Stomach smooth muscle (tissue), 2 donors: Measurements from ENCODE around the gene BPIFA2.
"Not testable (repeated sequence)": the region's sequence is repeated elsewhere in the genome, so short reads cannot be mapped to it uniquely, and the experiment has no call there.

Source experiments
- H3K27ac ChIP-seq: one replicate; pipeline ENCODE4 v1.7.0; 2013; ENCODE audit warnings: mild to moderate bottlenecking, low read length, inconsistent platforms
- H3K27me3 ChIP-seq, 2 donors: one replicate each; pipeline ENCODE4 v1.7.0; 2013; ENCODE audit warnings: low read length in 2 of 2; ENCODE audit not compliant: insufficient read depth in 2 of 2, control insufficient read depth in 1 of 2
- H3K36me3 ChIP-seq, 2 donors: one replicate each; pipeline ENCODE4 v1.7.0; 2013; ENCODE audit warnings: low read length in 2 of 2; ENCODE audit not compliant: control insufficient read depth in 2 of 2, insufficient read depth in 2 of 2
- H3K4me1 ChIP-seq: one replicate; pipeline ENCODE4 v1.7.0; 2013; ENCODE audit warnings: low read length; ENCODE audit not compliant: control insufficient read depth, insufficient read depth
- H3K4me3 ChIP-seq, 2 donors: one replicate each; pipeline ENCODE4 v1.7.0; 2013; ENCODE audit warnings: low read length in 2 of 2
- H3K9ac ChIP-seq, 2 donors: one replicate each; pipeline ENCODE4 v1.7.0; 2013; ENCODE audit warnings: low read length in 2 of 2, mild to moderate bottlenecking in 1 of 2
- H3K9me3 ChIP-seq, 2 donors: one replicate each; pipeline ENCODE4 v1.7.0; 2013; ENCODE audit warnings: low read length in 2 of 2; ENCODE audit not compliant: control insufficient read depth in 2 of 2
- donor health status: healthy.
- donor health status: Pancreatic carcinoma.

Gene BPIFA2, protein sequence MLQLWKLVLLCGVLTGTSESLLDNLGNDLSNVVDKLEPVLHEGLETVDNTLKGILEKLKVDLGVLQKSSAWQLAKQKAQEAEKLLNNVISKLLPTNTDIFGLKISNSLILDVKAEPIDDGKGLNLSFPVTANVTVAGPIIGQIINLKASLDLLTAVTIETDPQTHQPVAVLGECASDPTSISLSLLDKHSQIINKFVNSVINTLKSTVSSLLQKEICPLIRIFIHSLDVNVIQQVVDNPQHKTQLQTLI

DNA sequence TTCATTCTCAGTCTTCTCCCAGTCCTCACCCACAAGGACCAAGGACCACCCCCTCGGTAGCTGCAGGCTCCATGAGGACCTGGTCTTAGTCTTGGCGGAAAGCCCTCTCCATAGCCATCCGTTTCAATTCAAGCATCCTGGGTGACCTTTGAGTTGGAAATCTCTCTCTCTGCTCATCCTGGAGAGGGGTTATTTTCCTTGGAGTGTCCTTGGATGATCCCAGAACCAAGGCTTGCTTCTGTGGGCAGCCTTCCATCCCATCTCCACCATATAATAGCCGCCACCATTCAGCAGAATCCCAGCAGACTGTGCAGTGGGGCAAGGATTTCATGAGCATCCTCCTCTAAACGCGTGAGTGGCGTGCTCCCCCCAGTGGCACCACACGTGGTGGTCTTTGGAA lies at the start of gene BPIFA2:
Gene BPIFA2 (plus strand): TSS at position 301 of the 400 bp plus-strand sequence. CDS start 987 bp downstream, outside the sequence.
- peaks cover 0 to 4% of the 10 kb centered on the region in 2 donors for H3K27me3 ChIP-seq
- no peak within 1 kb of the TSS for H3K9ac ChIP-seq
- H3K9me3 ChIP-seq, result peaks cover 3 to 6% of the 10 kb centered on the region in 2 donors
- H3K4me3 ChIP-seq, result no peak within 1 kb of the TSS
- H3K27ac ChIP-seq, result no peak within 1 kb of the TSS
- no peaks in the 10 kb centered on the region for H3K4me1 ChIP-seq
- H3K36me3 ChIP-seq, result no peaks in the 10 kb centered on the region

- H3K9me3 ChIP-seq, result no peaks in the 10 kb centered on the region
- no peaks in the 10 kb centered on the region for H3K4me1 ChIP-seq
Measured at GRCh38 chr20:33119725-33120720, 47.9 kb upstream of the BPIFA2 start.

GRCh38 chr20:33120934-33121333 lies 47.0 kb upstream of the BPIFA2 start:
- Histone ChIP-seq H3K4me1 (no peaks in the 10 kb centered on the region), H3K4me3 (no peak overlapping the region), H3K27me3 (peaks cover 0 to 4% of the 10 kb centered on the region in 2 donors), H3K27ac (no peak overlapping the region), H3K9me3 (no peaks in the 10 kb centered on the region), H3K36me3 (no peaks in the 10 kb centered on the region), H3K9ac (no peak overlapping the region)

More at GRCh38 chr20:33119725-33120720, 47.9 kb upstream of the BPIFA2 start:
- Histone ChIP-seq H3K36me3 (no peaks in the 10 kb centered on the region), H3K27me3 (peaks cover 0 to 2% of the 10 kb centered on the region in 2 donors), H3K27ac (no peak overlapping the region), H3K4me3 (no peak overlapping the region), H3K9ac (no peak overlapping the region)

- not testable (repeated sequence) for H3K4me1 ChIP-seq, H3K27ac ChIP-seq, H3K9ac ChIP-seq, H3K36me3 ChIP-seq, H3K4me3 ChIP-seq, H3K9me3 ChIP-seq, H3K27me3 ChIP-seq
Measured at GRCh38 chr20:33122297-33122696, 45.7 kb upstream of the BPIFA2 start.

GRCh38 chr20:33124261-33124660 lies 43.7 kb upstream of the BPIFA2 start:
- Histone ChIP-seq H3K27ac (no peak overlapping the region), H3K4me1 (no peaks in the 10 kb centered on the region), H3K27me3 (peaks cover 0 to 6% of the 10 kb centered on the region in 2 donors), H3K9ac (no peak overlapping the region), H3K9me3 (no peaks in the 10 kb centered on the region), H3K36me3 (no peaks in the 10 kb centered on the region), H3K4me3 (no peak overlapping the region)

GRCh38 chr20:33124994-33125393 lies 43.0 kb upstream of the BPIFA2 start:
- peaks cover 0 to 6% of the 10 kb centered on the region in 2 donors for H3K27me3 ChIP-seq
- no peaks in the 10 kb centered on the region for H3K36me3 ChIP-seq
- H3K27ac ChIP-seq, result no peak overlapping the region
- H3K9ac ChIP-seq, result no peak overlapping the region
- no peaks in the 10 kb centered on the region for H3K4me1 ChIP-seq
- no peaks in the 10 kb centered on the region for H3K9me3 ChIP-seq
- H3K4me3 ChIP-seq, result no peak overlapping the region

GRCh38 chr20:33125983-33126382 lies 42.0 kb upstream of the BPIFA2 start:
- Histone ChIP-seq H3K27me3 (peaks cover 0 to 13% of the 10 kb centered on the region in 2 donors), H3K36me3 (no peaks in the 10 kb centered on the region), H3K27ac (no peak overlapping the region), H3K4me1 (no peaks in the 10 kb centered on the region), H3K9me3 (no peaks in the 10 kb centered on the region), H3K9ac (no peak overlapping the region), H3K4me3 (no peak overlapping the region)

DNA sequence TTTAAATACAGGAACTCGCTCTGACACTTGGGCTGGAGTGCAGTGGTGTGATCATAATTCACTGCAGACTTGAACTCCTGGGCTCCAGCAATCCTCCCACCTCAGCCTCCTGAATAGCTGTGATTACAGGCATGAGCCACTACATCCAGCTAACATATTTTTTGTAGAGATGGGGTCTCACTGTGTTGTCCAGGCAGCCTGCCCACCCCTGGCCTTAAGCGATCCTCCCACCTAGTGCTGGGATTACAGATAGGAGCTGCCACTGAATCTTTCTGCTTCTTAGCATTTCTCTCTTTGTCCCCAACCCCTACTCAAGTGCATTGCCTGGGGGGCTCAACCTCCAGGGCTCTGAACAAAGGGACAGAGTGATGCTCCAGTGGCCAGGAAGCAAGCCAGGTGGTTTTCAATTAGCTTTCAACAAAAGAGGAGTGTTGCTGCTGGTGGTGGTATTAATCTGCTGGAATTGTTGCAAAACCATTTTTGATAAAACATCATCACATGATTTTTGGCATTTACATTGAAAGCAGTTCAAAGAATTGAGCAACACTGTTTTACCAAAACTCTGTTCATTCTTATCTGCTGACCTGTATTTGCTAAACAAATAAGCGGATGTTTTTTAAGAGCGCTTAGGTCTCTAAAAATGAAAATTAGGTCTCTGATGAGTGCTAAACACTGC lies 40.4 kb upstream of the BPIFA2 start:
- Histone ChIP-seq H3K4me1 (no peaks in the 10 kb centered on the region), H3K27me3 (peaks cover 0 to 15% of the 10 kb centered on the region in 2 donors), H3K9me3 (no peaks in the 10 kb centered on the region), H3K4me3 (no peak overlapping the region), H3K27ac (no peak overlapping the region), H3K36me3 (no peaks in the 10 kb centered on the region), H3K9ac (no peak overlapping the region)

DNA sequence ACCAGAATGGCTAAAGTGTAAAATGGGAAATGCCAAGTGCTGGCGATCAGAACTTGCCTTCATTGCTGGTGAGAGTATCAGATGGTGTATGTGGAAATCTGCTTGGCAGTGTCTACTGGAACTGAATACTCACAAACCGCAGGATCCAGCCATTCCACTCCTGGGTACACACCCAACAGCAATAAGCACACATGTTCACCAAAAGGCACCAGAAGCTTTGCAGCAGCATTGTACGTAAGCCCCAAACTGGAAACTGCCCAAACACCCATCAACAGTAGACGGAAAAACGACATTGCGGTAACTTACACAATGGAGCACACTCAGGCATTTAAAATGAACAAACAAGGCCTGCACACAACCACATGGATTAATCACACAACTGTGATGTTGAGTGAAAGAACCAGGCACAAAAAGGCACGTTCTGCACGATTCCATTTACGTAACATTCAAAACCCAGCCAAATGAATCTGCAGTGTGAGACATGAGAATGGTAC lies 37.3 kb upstream of the BPIFA2 start:
- Histone ChIP-seq H3K27ac (no peak overlapping the region), H3K9me3 (no peaks in the 10 kb centered on the region), H3K4me3 (no peak overlapping the region), H3K4me1 (no peaks in the 10 kb centered on the region), H3K9ac (no peak overlapping the region), H3K27me3 (peaks cover 0 to 15% of the 10 kb centered on the region in 2 donors), H3K36me3 (no peaks in the 10 kb centered on the region)

DNA sequence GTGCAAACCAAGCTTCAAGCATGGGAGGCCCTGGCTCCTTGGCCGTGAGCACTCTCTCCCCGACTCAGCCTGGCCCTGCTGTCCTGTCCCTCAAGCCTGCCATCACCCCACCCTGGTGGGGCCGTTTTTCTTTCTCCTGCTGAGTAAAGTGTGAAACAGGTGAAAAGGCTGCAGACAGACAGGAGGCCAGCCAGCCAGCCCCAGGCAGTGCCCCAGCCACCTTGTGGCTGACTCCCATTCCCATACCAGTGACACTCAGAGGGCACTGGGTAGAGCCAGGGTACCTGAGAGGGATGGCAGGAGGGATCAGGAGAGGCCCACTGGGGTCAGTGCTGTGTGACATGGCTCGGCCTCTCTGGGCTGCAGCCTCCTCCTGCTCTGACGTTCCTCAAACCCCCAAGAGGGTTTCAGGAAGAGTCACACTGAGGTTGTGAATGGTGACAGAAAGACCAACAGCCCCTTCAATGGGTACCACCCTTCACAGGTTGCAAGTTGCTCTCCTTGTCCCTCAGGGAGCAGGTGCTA lies 35.9 kb upstream of the BPIFA2 start:
- no peak overlapping the region for H3K9ac ChIP-seq
- H3K9me3 ChIP-seq, result no peaks in the 10 kb centered on the region
- no peaks in the 10 kb centered on the region for H3K36me3 ChIP-seq
- H3K27me3 ChIP-seq, result peaks cover 0 to 12% of the 10 kb centered on the region in 2 donors
- no peak overlapping the region for H3K4me3 ChIP-seq
- no peaks in the 10 kb centered on the region for H3K4me1 ChIP-seq
- H3K27ac ChIP-seq, result no peak overlapping the region
